Gastrocnemius medialis (tissue), 4 donors: ENCODE measurements around the gene POPDC2. TPM values are rescaled to one million over a fixed set of nuclear protein-coding genes. Genes with fewer than 3 reads are reported as not detected.
A peak's percentile ranks its signal among the peaks of the same experiment; 100 is the strongest.
"Not testable (repeated sequence)": the region's sequence is repeated elsewhere in the genome, so short reads cannot be mapped to it uniquely, and the experiment has no call there.

ENCODE experiments used
- ATAC-seq, 2 donors: fragments of 150-250 bp; one replicate each; pipeline ENCODE4 v1.9.1; 2016
- DNase-seq, 2 donors: peaks; one replicate each; pipeline ENCODE4 v3.0.0-alpha.2; 2019
- H3K27ac ChIP-seq, 4 donors: fragments of 200-600 bp; sonication (generic); 1 replicate in 1 of 4; 2 replicates in 3 of 4; pipeline ENCODE4 v1.5.1; 2016 to 2018; ENCODE audit warnings: mild to moderate bottlenecking in 2 of 4, moderate library complexity in 1 of 4
- H3K27me3 ChIP-seq, 3 donors: fragments of 200-600 bp; sonication (generic) in 2 of 3; 1 replicate in 1 of 3; 2 replicates in 2 of 3; pipeline versions ENCODE4 v1.5.1 to v1.6.0; 2016 to 2019; ENCODE audit warnings: mild to moderate bottlenecking in 1 of 3, moderate library complexity in 1 of 3
- H3K36me3 ChIP-seq, 2 donors: fragments of 200-600 bp; sonication (generic) in 1 of 2; one replicate each; pipeline ENCODE4 v1.5.1; 2017 to 2018
- H3K4me1 ChIP-seq, 2 donors: fragments of 200-600 bp; sonication (generic) in 1 of 2; one replicate each; pipeline ENCODE4 v1.5.1; 2016 to 2017; ENCODE audit warnings: mild to moderate bottlenecking in 2 of 2
- H3K4me3 ChIP-seq, 4 donors: fragments of 200-600 bp; sonication (generic) in 3 of 4; 1 replicate in 1 of 4; 2 replicates in 3 of 4; pipeline ENCODE4 v1.5.1; 2016 to 2019; ENCODE audit warnings: mild to moderate bottlenecking in 2 of 4
- H3K9me3 ChIP-seq, 3 donors: fragments of 200-600 bp; sonication (generic) in 2 of 3; 1 replicate in 1 of 3; 2 replicates in 2 of 3; pipeline ENCODE4 v1.5.1; 2016 to 2019
- CTCF ChIP-seq, 5 experiments: fragments of 450-650 bp in 3 of 5; fragments of 200-600 bp in 2 of 5; sonication (generic) in 2 of 5; IDR thresholded peaks in 4 of 5; conservative IDR thresholded peaks in 1 of 5; 1 replicate in 4 of 5; 2 replicates in 1 of 5; pipeline ENCODE4 v1.5.1; 2016 to 2019; ENCODE audit warnings: antibody characterized with exemption in 5 of 5, mild to moderate bottlenecking in 3 of 5, moderate library complexity in 3 of 5
- POLR2A ChIP-seq, 2 donors: fragments of 450-650 bp; IDR thresholded peaks; one replicate each; pipeline ENCODE4 v1.6.1; 2017; ENCODE audit warnings: antibody characterized with exemption in 2 of 2, mild to moderate bottlenecking in 2 of 2, moderate library complexity in 2 of 2
- in situ Hi-C, 4 donors: fragments of 200-750 bp; cut with MboI; loops; one replicate each; pipeline versions ENCODE4 v1.15.0 to v1.8.0; 2017; ENCODE audit warnings: low sequenced_read_pairs in 4 of 4
- intact Hi-C: fragments of 100-400 bp; cut with DNase I; formaldehyde crosslinking; loops from one replicate; pipeline ENCODE4 v1.15.1; 2023; ENCODE audit warnings: low total_unique reads
- total RNA-seq, 4 donors: library from RNA; depleted of rRNA; stranded (reverse); fragments of >200 nt; gene quantifications; one replicate each; pipeline versions ENCODE4 v1.1.0 to v1.2.3, GENCODE V29; 2016

Gene POPDC2
- total RNA-seq, 4 donors from 2014 or later, result 7.8 to 38.9 (median 30.3) TPM

- ATAC-seq (no peak), DNase-seq (no peak)
- no peaks in the 10 kb centered on the region for H3K36me3 ChIP-seq
- H3K4me1 ChIP-seq, result peaks cover 40 to 46% of the 10 kb centered on the region in 2 donors
- TF ChIP-seq POLR2A (IDR thresholded peaks at IDR 0.05) (no peak), CTCF (IDR thresholded peaks at IDR 0.05 in 4 of 5, conservative IDR thresholded peaks at IDR 0.05 in 1 of 5) (no peak)
- in situ Hi-C loops, result no loop called here
- no peaks in the 10 kb centered on the region for H3K27me3 ChIP-seq
- intact Hi-C loops, result loop anchor here (2.0 to 5.0 kb wide), 2 partner anchors 17 to 80 kb away; partner anchors contain the start of gene COX17
- no peaks in the 10 kb centered on the region for H3K9me3 ChIP-seq
- H3K4me3 ChIP-seq, result no peak within 1 kb of the TSS
- peak within 1 kb of the TSS; percentile 80 to 90 (median 87) for H3K27ac ChIP-seq
Observed at GRCh38 chr3:119597548-119598288, 62.7 kb downstream of the POPDC2 start, which contains the start of gene PLA1A. Gene PLA1A (plus strand): TSS chr3:119597885. CDS start chr3:119597914, 29 bp downstream.

- H3K27ac ChIP-seq, result peak overlapping the region; percentile 80 to 90 (median 87)
Observed at GRCh38 chr3:119596398-119596797, 64.0 kb downstream of the POPDC2 start.

GRCh38 chr3:119595639-119596334, 64.6 kb downstream of the POPDC2 start:
- Histone ChIP-seq H3K27ac (peak overlapping the region; percentile 80 to 90 (median 87)), H3K9me3 (no peaks in the 10 kb centered on the region), H3K4me1 (peaks cover 40 to 46% of the 10 kb centered on the region in 2 donors), H3K27me3 (no peaks in the 10 kb centered on the region), H3K36me3 (no peaks in the 10 kb centered on the region), H3K4me3 (peak overlapping the region; percentile 43 to 55 (median 50))
- TF ChIP-seq CTCF (IDR thresholded peaks at IDR 0.05 in 4 of 5, conservative IDR thresholded peaks at IDR 0.05 in 1 of 5) (no peak), POLR2A (IDR thresholded peaks at IDR 0.05) (no peak)
- DNase-seq (peak; percentile 54 to 78), ATAC-seq (peak; percentile 91 to 94)
- intact Hi-C loops (loop anchor here (2.0 to 5.0 kb wide), 2 partner anchors 15 to 82 kb away; partner anchors contain the start of gene COX17), in situ Hi-C loops (no loop called here)

More at GRCh38 chr3:119596398-119596797, 64.0 kb downstream of the POPDC2 start:
- in situ Hi-C loops (no loop called here), intact Hi-C loops (loop anchor here (2.0 to 5.0 kb wide), 2 partner anchors 16 to 81 kb away; partner anchors contain the start of gene COX17)
- peak overlapping the region in 1 of 4 donors; percentile 55 for H3K4me3 ChIP-seq
- TF ChIP-seq POLR2A (IDR thresholded peaks at IDR 0.05) (no peak), CTCF (IDR thresholded peaks at IDR 0.05 in 4 of 5, conservative IDR thresholded peaks at IDR 0.05 in 1 of 5) (no peak)
- H3K9me3 ChIP-seq, result no peaks in the 10 kb centered on the region
- H3K36me3 ChIP-seq, result no peaks in the 10 kb centered on the region
- peak in 1 of 2 donors; percentile 47 for DNase-seq
- peak; percentile 11 to 52 for ATAC-seq
- peaks cover 40 to 46% of the 10 kb centered on the region in 2 donors for H3K4me1 ChIP-seq
- H3K27me3 ChIP-seq, result no peaks in the 10 kb centered on the region

GRCh38 chr3:119594929-119595328, 65.5 kb downstream of the POPDC2 start:
- H3K4me3 ChIP-seq, in situ Hi-C loops, H3K36me3 ChIP-seq, H3K9me3 ChIP-seq, DNase-seq, ATAC-seq, H3K27me3 ChIP-seq: not testable (repeated sequence)
- Histone ChIP-seq H3K4me1 (peaks cover 40 to 46% of the 10 kb centered on the region in 2 donors), H3K27ac (peak overlapping the region; percentile 80 to 90 (median 87))
- intact Hi-C loops, result loop anchor here (5.0 kb wide), 1 partner anchor 82 kb away; the partner anchor contains the start of gene COX17

- Histone ChIP-seq H3K36me3 (no peaks in the 10 kb centered on the region), H3K27me3 (no peaks in the 10 kb centered on the region), H3K27ac (no peak overlapping the region), H3K4me1 (peaks cover 40 to 41% of the 10 kb centered on the region in 2 donors), H3K4me3 (no peak overlapping the region), H3K9me3 (no peaks in the 10 kb centered on the region)
- in situ Hi-C loops, result no loop called here
- intact Hi-C loops, result no loop called here
- DNase-seq (no peak), ATAC-seq (no peak)
- no peak for TF ChIP-seq POLR2A (IDR thresholded peaks at IDR 0.05)
- no peak for TF ChIP-seq CTCF (IDR thresholded peaks at IDR 0.05 in 4 of 5, conservative IDR thresholded peaks at IDR 0.05 in 1 of 5)
Observed at GRCh38 chr3:119594066-119594465, 66.3 kb downstream of the POPDC2 start.
